ENCODE results near the gene TNRC6A. TPM values are rescaled to one million over a fixed set of nuclear protein-coding genes. Genes with fewer than 3 reads are reported as not detected.

TNRC6A gene
- total RNA-seq, 3 donors from 2014 or later: 39.3 to 53.8 (median 43.8) TPM

GRCh38 chr16:24858219-24859041 lies 129.0 kb downstream of the TNRC6A start:
- no peaks in the 10 kb centered on the region for H3K4me1 Mint-ChIP-seq (ENCODE audit: low read depth)
- H3K27me3 Mint-ChIP-seq (ENCODE audit: low read depth): peaks cover 11% of the 10 kb centered on the region
- H3K9me3 Mint-ChIP-seq: peaks cover 3% of the 10 kb centered on the region
- no peak overlapping the region for H3K4me3 Mint-ChIP-seq
- DNase-seq (peak; percentile 18), ATAC-seq (no peak)
- no peaks in the 10 kb centered on the region for H3K36me3 Mint-ChIP-seq (ENCODE audit: insufficient read depth)

GRCh38 chr16:24861461-24861860 lies 132.0 kb downstream of the TNRC6A start:
- H3K36me3 Mint-ChIP-seq (ENCODE audit: insufficient read depth): no peaks in the 10 kb centered on the region
- ATAC-seq (no peak), DNase-seq (no peak)
- H3K27me3 Mint-ChIP-seq (ENCODE audit: low read depth): peaks cover 11% of the 10 kb centered on the region
- H3K4me1 Mint-ChIP-seq (ENCODE audit: low read depth): no peaks in the 10 kb centered on the region
- H3K9me3 Mint-ChIP-seq: peaks cover 19% of the 10 kb centered on the region
- no peak overlapping the region for H3K4me3 Mint-ChIP-seq

GRCh38 chr16:24863582-24864437 lies 134.4 kb downstream of the TNRC6A start:
- no peak for DNase-seq
- no peak for ATAC-seq
- peaks cover 5% of the 10 kb centered on the region for H3K27me3 Mint-ChIP-seq (ENCODE audit: low read depth)
- peaks cover 19% of the 10 kb centered on the region for H3K9me3 Mint-ChIP-seq
- no peak overlapping the region for H3K4me3 Mint-ChIP-seq
- no peaks in the 10 kb centered on the region for H3K36me3 Mint-ChIP-seq (ENCODE audit: insufficient read depth)
- no peaks in the 10 kb centered on the region for H3K4me1 Mint-ChIP-seq (ENCODE audit: low read depth)

- Mint-ChIP-seq H3K9me3 (peaks cover 10% of the 10 kb centered on the region), H3K4me3 (no peak overlapping the region), H3K36me3 (ENCODE audit: insufficient read depth) (no peaks in the 10 kb centered on the region), H3K4me1 (ENCODE audit: low read depth) (no peaks in the 10 kb centered on the region), H3K27me3 (ENCODE audit: low read depth) (peaks cover 2% of the 10 kb centered on the region)
- ATAC-seq: no peak
- no peak for DNase-seq
Observed at GRCh38 chr16:24869033-24869432, 139.6 kb downstream of the TNRC6A start.

- no peak overlapping the region for H3K4me3 Mint-ChIP-seq
- ATAC-seq (no peak), DNase-seq (no peak)
- H3K9me3 Mint-ChIP-seq: no peaks in the 10 kb centered on the region
- no peaks in the 10 kb centered on the region for H3K36me3 Mint-ChIP-seq (ENCODE audit: insufficient read depth)
- no peaks in the 10 kb centered on the region for H3K4me1 Mint-ChIP-seq (ENCODE audit: low read depth)
- H3K27me3 Mint-ChIP-seq (ENCODE audit: low read depth): peaks cover 4% of the 10 kb centered on the region
Observed at GRCh38 chr16:24871891-24872290, 142.4 kb downstream of the TNRC6A start.

GRCh38 chr16:24873028-24873427 lies 143.6 kb downstream of the TNRC6A start:
- no peaks in the 10 kb centered on the region for H3K9me3 Mint-ChIP-seq
- DNase-seq: no peak
- peaks cover 2% of the 10 kb centered on the region for H3K27me3 Mint-ChIP-seq (ENCODE audit: low read depth)
- no peak for ATAC-seq
- no peaks in the 10 kb centered on the region for H3K36me3 Mint-ChIP-seq (ENCODE audit: insufficient read depth)
- H3K4me1 Mint-ChIP-seq (ENCODE audit: low read depth): no peaks in the 10 kb centered on the region
- no peak overlapping the region for H3K4me3 Mint-ChIP-seq

- H3K36me3 Mint-ChIP-seq (ENCODE audit: insufficient read depth): no peaks in the 10 kb centered on the region
- no peaks in the 10 kb centered on the region for H3K4me1 Mint-ChIP-seq (ENCODE audit: low read depth)
- no peak overlapping the region for H3K4me3 Mint-ChIP-seq
- DNase-seq (no peak), ATAC-seq (no peak)
- no peaks in the 10 kb centered on the region for H3K9me3 Mint-ChIP-seq
- H3K27me3 Mint-ChIP-seq (ENCODE audit: low read depth): peaks cover 2% of the 10 kb centered on the region
Observed at GRCh38 chr16:24875466-24875865, 146.0 kb downstream of the TNRC6A start.

Other genes starting within 250 kb of the TNRC6A start
- gene RBBP6, start 190.1 kb upstream of the TNRC6A start, total RNA-seq: 10 to 100 TPM; 61.8 to 74.9 (median 73.9) TPM
- gene SLC5A11, start 116.3 kb downstream of the TNRC6A start, total RNA-seq: 1 to 10 TPM in 1 of 3 donors, under 1 TPM in 2; 0.11 to 1.7 (median 0.40) TPM